Erythroblast (primary cell): ENCODE measurements around the gene MAP3K5.

Experiments used
- GATA1 ChIP-seq: IDR thresholded peaks from 2 replicates; pipeline ENCODE4 v1.6.1; 2011; ENCODE audit warnings: low read depth, mild to moderate bottlenecking, control low read depth, low read length, moderate library complexity
- POLR2A ChIP-seq: IDR thresholded peaks from 2 replicates; pipeline ENCODE4 v1.6.1; 2011; ENCODE audit warnings: mild to moderate bottlenecking, low read length

GRCh38 chr6:136786658-136787057, 5.6 kb downstream of the MAP3K5 start:
- TF ChIP-seq POLR2A = no peak
- no peak for TF ChIP-seq GATA1
